Upper lobe of left lung (tissue), 4 donors: Measurements from ENCODE around the gene SND1.

Experiments
- CTCF ChIP-seq, 6 experiments: fragments of 450-650 bp in 4 of 6; fragments of 200-600 bp in 2 of 6; sonication (generic) in 2 of 6; IDR thresholded peaks; one replicate each; pipeline ENCODE4 v1.5.1; 2016 to 2019; ENCODE audit warnings: antibody characterized with exemption in 6 of 6
- EP300 ChIP-seq, 4 donors: sonication (generic); formaldehyde crosslinking; IDR thresholded peaks; one replicate each; pipeline ENCODE4 v1.5.1; 2017; ENCODE audit warnings: antibody characterized with exemption in 4 of 4, control low read depth in 2 of 4
- POLR2A ChIP-seq, 4 donors: fragments of 450-650 bp; IDR thresholded peaks; one replicate each; pipeline ENCODE4 v1.5.1; 2016 to 2017; ENCODE audit warnings: antibody characterized with exemption in 4 of 4, mild to moderate bottlenecking in 2 of 4

GRCh38 chr7:127653396-127653795 lies 1.4 kb downstream of the SND1 start:
- TF ChIP-seq CTCF (IDR thresholded peaks at IDR 0.05) (no peak), POLR2A (IDR thresholded peaks at IDR 0.05) (no peak), EP300 (IDR thresholded peaks at IDR 0.05) (no peak)
